ENCODE measurements around the gene COPS6. TPM values are rescaled to one million over a fixed set of nuclear protein-coding genes. Genes with fewer than 3 reads are reported as not detected.

COPS6 gene
- total RNA-seq, 3 donors from 2014 or later = 105 to 120 (median 112) TPM

DNA sequence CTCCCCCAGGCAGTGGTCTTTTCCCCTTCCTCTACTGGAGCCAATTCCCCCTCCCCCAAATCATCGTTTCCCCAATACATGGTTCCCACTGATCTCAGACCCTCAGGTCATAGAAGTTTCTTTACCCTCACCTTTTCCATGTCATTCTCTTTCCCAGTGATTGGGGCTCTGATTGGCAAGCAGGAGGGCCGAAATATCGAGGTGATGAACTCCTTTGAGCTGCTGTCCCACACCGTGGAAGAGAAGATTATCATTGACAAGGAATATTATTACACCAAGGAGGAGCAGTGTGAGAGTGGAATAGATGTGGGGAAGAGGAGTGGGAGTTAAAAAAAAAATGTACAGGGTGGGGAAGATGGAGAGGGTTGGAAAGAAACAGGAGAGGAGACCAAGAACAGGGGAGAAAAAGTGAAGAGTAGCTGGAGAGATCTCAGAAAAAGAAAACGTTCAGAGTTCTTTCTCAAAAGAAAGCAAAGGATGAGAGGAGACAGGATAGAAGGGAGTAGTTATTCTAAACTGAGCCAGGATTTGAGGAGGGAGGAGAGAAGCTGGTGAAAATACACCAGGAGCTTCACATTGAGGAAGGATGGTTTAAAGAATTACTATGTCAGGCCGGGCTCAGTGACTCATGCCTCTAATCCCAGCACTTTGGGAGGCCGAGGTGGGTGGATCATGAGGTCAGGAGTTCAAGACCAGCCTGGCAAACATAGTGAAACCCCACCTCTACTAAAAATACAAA is 858 bp downstream of the COPS6 start:
- Mint-ChIP-seq H3K9me3 (no peaks in the 10 kb centered on the region), H3K4me1 (ENCODE audit: low read depth) (peaks cover 20% of the 10 kb centered on the region), H3K4me3 (peak overlapping the region; percentile 85), H3K36me3 (ENCODE audit: insufficient read depth) (peaks cover 28% of the 10 kb centered on the region), H3K27me3 (ENCODE audit: low read depth) (no peaks in the 10 kb centered on the region)
- DNase-seq (no peak), ATAC-seq (no peak)

DNA sequence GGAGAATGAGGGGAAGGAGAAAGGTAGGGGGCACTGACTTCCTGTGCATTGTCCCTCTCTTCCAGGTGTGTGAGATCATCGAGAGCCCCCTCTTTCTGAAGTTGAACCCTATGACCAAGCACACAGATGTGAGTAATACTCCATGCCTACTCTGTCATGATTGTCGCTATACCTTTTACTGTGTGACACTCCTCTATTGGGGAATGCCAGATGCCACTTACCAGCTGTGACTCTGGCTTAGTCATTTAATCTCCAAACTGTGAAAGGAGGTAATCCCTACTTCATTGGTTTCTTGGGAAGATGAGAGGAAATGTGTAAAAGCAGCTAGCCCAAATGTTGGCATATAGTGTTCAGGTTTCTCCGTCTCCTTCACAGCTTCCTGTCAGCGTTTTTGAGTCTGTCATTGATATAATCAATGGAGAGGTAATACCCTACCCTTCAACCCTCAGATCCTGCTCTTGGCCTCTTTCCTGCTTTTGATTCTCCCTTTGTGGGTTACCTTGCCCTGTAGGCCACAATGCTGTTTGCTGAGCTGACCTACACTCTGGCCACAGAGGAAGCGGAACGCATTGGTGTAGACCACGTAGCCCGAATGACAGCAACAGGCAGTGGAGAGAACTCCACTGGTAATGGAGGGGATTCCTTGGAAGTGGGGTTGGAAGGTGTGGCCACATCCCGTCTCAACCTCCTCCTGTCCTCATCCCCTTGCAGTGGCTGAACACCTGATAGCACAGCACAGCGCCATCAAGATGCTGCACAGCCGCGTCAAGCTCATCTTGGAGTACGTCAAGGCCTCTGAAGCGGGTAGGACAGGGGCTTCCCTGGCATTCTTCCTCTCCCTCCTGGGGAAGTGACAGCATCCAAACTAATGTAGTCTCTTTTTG is 2.0 kb downstream of the COPS6 start:
- H3K4me1 Mint-ChIP-seq (ENCODE audit: low read depth) = peaks cover 20% of the 10 kb centered on the region
- peaks cover 35% of the 10 kb centered on the region for H3K36me3 Mint-ChIP-seq (ENCODE audit: insufficient read depth)
- H3K27me3 Mint-ChIP-seq (ENCODE audit: low read depth) = no peaks in the 10 kb centered on the region
- DNase-seq (no peak), ATAC-seq (peak; percentile 20 to 22)
- no peaks in the 10 kb centered on the region for H3K9me3 Mint-ChIP-seq
- peak overlapping the region; percentile 85 for H3K4me3 Mint-ChIP-seq

DNA sequence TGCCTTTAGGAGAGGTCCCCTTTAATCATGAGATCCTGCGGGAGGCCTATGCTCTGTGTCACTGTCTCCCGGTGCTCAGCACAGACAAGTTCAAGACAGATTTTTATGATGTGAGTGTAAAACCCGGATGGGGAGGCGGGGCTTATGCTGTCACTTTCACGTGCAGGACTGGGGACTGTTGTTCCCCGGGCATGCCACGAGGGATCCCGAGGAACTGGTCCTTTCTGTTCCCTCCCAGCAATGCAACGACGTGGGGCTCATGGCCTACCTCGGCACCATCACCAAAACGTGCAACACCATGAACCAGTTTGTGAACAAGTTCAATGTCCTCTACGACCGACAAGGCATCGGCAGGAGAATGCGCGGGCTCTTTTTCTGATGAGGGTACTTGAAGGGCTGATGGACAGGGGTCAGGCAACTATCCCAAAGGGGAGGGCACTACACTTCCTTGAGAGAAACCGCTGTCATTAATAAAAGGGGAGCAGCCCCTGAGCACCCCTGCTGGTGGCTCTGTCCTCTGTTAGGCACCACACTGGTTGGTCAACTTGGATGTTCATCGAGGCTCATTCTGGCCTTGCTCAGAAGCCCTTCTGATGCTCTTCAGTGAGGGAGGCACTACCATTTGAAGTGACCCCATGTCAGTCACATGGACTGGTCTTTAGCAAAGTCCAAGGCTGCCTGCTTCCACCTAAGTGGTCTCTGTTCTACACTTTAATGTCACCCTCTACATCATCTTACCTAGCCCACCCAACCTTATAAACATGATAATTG is 2.8 kb downstream of the COPS6 start:
- ATAC-seq = peak; percentile 5 to 8
- H3K9me3 Mint-ChIP-seq = no peaks in the 10 kb centered on the region
- H3K4me3 Mint-ChIP-seq = peak overlapping the region; percentile 23
- H3K36me3 Mint-ChIP-seq (ENCODE audit: insufficient read depth) = peaks cover 38% of the 10 kb centered on the region
- no peak for DNase-seq
- H3K4me1 Mint-ChIP-seq (ENCODE audit: low read depth) = peaks cover 20% of the 10 kb centered on the region
- no peaks in the 10 kb centered on the region for H3K27me3 Mint-ChIP-seq (ENCODE audit: low read depth)

DNA sequence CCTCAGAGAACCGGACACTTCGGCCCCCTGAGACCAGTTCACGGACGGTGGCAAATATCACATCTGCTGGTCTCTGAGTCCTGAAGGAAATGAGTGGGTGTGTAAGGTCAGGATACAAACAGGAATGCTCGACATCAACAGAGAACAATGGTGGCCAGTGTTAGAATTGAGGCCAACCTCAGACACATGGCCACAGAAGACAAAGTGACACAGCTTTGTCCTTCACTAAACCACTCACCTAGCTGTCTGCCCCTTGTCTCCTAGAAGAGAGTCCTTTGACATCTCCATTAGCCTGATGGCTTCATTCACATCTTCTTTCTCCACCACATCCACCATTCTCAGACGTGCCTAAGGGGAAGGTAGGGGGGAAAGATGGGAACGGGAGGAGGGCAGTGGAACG is 4.3 kb downstream of the COPS6 start:
- Mint-ChIP-seq H3K4me3 (no peak overlapping the region), H3K4me1 (ENCODE audit: low read depth) (peaks cover 25% of the 10 kb centered on the region), H3K9me3 (no peaks in the 10 kb centered on the region), H3K27me3 (ENCODE audit: low read depth) (no peaks in the 10 kb centered on the region), H3K36me3 (ENCODE audit: insufficient read depth) (peaks cover 48% of the 10 kb centered on the region)
- ATAC-seq (no peak), DNase-seq (no peak)

DNA sequence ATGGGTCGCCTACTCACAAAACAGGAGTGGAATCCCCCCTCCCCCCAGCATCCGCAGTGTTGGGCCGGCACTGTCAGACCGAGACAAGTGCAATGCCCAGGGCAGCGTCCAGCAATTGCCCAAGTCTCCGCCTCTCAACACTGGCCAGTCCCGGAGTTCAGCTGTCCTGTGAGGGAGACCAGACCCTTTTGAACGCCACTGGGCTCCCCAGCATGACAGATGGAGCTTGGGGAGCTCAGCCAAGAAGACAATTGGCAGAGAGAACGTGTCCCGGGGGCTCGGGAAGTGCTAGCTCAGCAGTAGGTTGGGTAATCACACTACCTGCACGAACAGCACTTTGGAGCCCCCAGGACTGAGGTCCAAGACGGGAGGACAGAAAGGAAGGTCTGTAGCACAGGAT is 4.7 kb downstream of the COPS6 start:
- ATAC-seq (no peak), DNase-seq (no peak)
- peaks cover 52% of the 10 kb centered on the region for H3K36me3 Mint-ChIP-seq (ENCODE audit: insufficient read depth)
- H3K27me3 Mint-ChIP-seq (ENCODE audit: low read depth) = no peaks in the 10 kb centered on the region
- H3K4me3 Mint-ChIP-seq = peak overlapping the region; percentile 54
- no peaks in the 10 kb centered on the region for H3K9me3 Mint-ChIP-seq
- H3K4me1 Mint-ChIP-seq (ENCODE audit: low read depth) = peaks cover 25% of the 10 kb centered on the region

DNA sequence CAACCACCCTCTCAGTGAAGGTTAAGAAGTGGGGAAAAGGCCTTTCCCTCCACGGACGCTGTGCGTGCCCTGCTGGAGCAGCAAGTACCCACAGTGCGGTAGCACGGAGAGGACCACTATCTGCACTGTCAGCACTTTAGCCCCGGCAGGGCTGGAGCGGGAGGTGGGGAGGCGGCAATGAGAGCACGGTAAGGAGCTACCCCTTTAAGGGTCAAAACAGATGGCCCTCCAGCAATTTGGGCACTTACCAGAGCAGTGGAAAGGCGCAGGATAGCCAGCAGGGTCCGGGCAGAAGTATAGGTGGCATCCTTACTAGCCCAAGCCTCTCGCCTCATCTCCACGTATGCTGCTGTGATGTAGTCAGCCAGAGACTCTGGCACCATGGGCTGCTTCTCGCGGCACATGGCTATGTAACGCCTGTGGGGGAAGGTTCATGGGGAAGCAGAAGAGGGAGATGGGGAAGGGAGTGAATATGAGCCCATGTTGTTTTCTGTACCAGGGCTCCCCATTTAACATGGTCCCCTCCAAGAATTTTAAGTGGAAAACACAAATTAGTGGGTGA is 5.2 kb downstream of the COPS6 start:
- ATAC-seq (no peak), DNase-seq (no peak)
- Mint-ChIP-seq H3K27me3 (ENCODE audit: low read depth) (no peaks in the 10 kb centered on the region), H3K4me1 (ENCODE audit: low read depth) (peaks cover 30% of the 10 kb centered on the region), H3K4me3 (no peak overlapping the region), H3K36me3 (ENCODE audit: insufficient read depth) (peaks cover 57% of the 10 kb centered on the region), H3K9me3 (no peaks in the 10 kb centered on the region)

DNA sequence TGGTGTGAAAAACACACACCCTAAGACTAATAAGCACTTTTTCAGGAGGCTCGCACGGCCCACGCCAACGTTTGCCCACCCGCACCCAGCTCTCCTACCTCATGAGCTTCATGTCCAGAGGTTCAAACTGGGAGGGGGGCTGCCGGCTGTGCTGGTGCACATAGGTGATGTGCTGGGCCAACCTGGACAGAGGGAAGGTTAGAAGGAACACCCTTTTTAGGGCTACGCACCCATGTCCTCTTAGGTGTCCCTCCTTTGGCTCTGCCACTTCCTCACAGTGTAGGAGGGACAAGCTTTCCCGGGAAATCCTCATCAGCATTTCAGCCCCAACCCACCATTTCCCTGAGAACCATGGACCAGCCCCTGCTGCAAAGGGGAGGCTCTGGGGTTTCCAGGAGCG is 6.5 kb downstream of the COPS6 start:
- Mint-ChIP-seq H3K4me1 (ENCODE audit: low read depth) (peaks cover 33% of the 10 kb centered on the region), H3K4me3 (no peak overlapping the region), H3K9me3 (no peaks in the 10 kb centered on the region), H3K27me3 (ENCODE audit: low read depth) (no peaks in the 10 kb centered on the region), H3K36me3 (ENCODE audit: insufficient read depth) (peaks cover 67% of the 10 kb centered on the region)
- DNase-seq = no peak
- no peak for ATAC-seq

DNA sequence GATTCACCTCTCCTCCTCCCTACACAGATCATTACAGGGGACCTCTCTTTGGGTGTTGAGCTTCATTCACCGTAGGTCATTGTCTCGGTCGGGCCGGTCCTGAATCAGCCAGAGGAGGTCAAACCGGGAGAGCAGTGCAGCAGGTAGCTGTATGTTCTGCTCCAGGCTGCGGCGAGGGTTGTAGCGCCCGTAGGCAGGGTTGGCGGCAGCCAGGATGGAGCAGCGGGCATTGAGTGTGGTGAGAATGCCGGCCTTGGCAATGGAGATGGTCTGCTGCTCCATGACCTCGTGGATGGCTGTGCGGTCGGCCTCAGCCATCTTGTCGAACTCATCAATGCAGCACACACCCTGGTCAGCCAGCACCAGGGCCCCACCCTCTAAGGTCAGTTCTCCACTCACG is 6.9 kb downstream of the COPS6 start:
- ATAC-seq (no peak), DNase-seq (no peak)
- Mint-ChIP-seq H3K4me3 (no peak overlapping the region), H3K4me1 (ENCODE audit: low read depth) (peaks cover 30% of the 10 kb centered on the region), H3K27me3 (ENCODE audit: low read depth) (no peaks in the 10 kb centered on the region), H3K9me3 (no peaks in the 10 kb centered on the region), H3K36me3 (ENCODE audit: insufficient read depth) (peaks cover 64% of the 10 kb centered on the region)

DNA sequence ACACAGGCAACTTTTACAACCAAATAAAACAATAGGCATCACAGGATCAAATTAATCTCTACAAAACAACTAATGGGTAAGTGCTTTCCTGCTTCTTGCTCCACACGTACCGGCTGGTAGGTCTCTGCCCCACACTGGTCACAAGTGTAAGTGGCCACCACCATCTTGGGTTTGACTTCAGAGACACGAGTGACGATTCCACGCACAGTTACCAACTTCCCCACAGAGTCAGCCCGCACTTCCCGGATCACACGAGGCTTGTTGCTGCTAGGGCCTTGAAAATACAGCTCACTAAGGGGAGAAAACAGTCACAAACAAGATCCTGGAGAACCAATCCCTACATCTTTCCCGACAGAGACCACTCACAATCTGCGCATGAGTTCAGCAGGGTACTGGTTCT is 10.1 kb downstream of the COPS6 start:
- Mint-ChIP-seq H3K4me1 (ENCODE audit: low read depth) (peaks cover 34% of the 10 kb centered on the region), H3K36me3 (ENCODE audit: insufficient read depth) (peaks cover 47% of the 10 kb centered on the region), H3K9me3 (no peaks in the 10 kb centered on the region), H3K27me3 (ENCODE audit: low read depth) (no peaks in the 10 kb centered on the region), H3K4me3 (peak overlapping the region; percentile 67)
- no peak for DNase-seq
- ATAC-seq = no peak

DNA sequence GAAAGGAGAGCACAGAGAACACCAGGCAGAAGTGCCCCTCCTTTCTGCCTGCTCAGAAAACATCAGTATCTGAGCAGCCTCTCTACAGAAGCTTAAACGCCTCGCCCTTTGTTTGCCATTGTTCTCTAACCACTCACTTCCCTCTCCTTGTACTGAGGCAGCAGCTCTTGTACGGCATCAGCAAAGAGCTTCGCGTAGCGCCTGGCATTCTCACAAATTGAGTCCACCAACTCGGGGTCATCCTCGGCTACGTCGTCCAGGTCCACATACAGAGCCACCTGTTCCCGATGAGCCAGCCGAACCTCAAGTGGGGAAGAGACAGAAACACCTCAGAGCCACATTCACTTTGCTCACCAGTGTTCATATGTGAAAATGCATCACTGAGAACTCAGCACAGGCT is 10.7 kb downstream of the COPS6 start:
- DNase-seq = no peak
- Mint-ChIP-seq H3K36me3 (ENCODE audit: insufficient read depth) (peaks cover 43% of the 10 kb centered on the region), H3K27me3 (ENCODE audit: low read depth) (no peaks in the 10 kb centered on the region), H3K9me3 (no peaks in the 10 kb centered on the region), H3K4me1 (ENCODE audit: low read depth) (peaks cover 34% of the 10 kb centered on the region), H3K4me3 (peak overlapping the region; percentile 94)
- ATAC-seq = no peak

DNA sequence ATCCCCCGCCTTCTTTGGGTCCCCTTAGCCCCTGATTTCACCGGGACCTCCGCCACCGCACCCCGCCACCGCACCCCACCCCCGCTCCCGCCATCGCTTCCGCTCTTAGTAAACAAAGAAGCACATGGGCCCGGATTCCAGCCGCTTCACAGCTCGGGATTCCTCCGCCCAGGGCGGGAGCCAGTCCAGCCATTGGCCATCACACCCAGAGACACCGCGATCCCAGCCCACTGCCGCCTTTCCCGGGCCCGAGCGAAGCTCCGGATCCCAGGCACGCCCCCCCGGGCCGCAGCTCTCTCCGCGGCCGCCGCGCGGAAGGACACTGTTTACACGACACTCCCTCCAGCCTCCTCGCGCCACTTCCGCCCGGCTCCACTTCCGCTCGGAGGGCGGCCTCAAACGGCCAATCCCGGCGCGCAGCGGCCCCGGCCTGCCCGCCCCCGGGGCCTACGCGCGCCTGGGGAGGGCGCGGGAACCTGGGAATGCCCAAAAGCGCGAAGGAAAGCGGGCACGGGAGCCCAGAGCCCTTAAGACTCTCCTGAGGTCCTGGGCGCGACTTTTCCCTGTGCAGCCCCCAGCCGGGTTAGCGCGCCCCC is 11.7 kb downstream of the COPS6 start:
- ATAC-seq = peak; percentile 77 to 83
- peaks cover 44% of the 10 kb centered on the region for H3K36me3 Mint-ChIP-seq (ENCODE audit: insufficient read depth)
- peak overlapping the region; percentile 94 for H3K4me3 Mint-ChIP-seq
- DNase-seq = peak; percentile 79
- H3K4me1 Mint-ChIP-seq (ENCODE audit: low read depth) = peaks cover 34% of the 10 kb centered on the region
- no peaks in the 10 kb centered on the region for H3K27me3 Mint-ChIP-seq (ENCODE audit: low read depth)
- no peaks in the 10 kb centered on the region for H3K9me3 Mint-ChIP-seq

DNA sequence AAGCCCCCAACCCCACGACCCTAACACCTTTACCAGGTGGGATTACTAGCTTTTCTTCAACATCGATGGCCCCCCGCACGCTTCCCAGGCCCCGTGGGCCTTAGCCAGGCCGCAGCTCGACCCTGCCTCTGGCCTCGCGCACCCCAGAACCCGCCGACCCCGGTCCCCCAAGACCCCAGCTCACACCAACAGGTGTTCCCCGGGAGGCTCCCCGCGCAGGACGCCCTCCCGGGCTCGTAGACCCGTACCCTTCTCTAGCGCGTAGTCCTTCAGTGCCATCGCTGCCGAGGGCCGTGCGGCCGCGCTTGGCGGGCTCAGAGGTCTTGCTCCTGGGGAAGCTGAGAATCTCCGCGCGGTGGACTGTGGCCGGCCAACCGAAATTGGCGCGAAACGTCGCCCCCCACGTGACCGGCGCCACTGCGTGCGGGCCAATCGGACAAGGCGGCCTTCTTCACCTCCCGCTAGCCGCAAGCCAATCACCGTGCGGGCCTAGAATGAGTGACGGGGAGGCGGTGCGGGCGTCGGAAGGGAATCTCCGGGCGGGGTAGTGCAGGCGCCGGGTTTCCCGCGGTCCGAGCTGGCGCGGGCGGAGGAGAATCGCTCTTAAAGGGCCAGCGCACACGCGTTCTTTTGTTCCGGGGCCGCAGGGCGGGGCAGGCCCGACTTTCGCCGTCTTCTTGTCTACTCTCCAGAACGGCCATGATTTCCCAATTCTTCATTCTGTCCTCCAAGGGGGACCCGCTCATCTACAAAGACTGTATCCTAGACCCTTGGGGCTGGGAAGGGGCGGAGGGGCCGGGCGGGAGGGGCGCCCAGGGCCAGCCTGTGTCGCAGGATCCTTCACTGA is 12.5 kb downstream of the COPS6 start, which contains the start of the genes AP4M1 and MCM7:
Gene AP4M1 (plus strand): TSS at position 628 of the 847 bp plus-strand sequence. CDS start 72 bp downstream, at position 700.
Gene MCM7 (minus strand): TSS at position 382 of the 847 bp plus-strand sequence. CDS start 103 bp downstream, at position 279.
- DNase-seq (peak; percentile 92), ATAC-seq (peak; percentile 87 to 89)
- Mint-ChIP-seq H3K4me3 (peak within 1 kb of the TSS; percentile 94), H3K27me3 (ENCODE audit: low read depth) (no peaks in the 10 kb centered on the region), H3K4me1 (ENCODE audit: low read depth) (peaks cover 34% of the 10 kb centered on the region), H3K36me3 (ENCODE audit: insufficient read depth) (peaks cover 39% of the 10 kb centered on the region), H3K9me3 (no peaks in the 10 kb centered on the region)

All from activated T-cell treated with anti-CD3 and anti-CD28 coated beads, Interleukin-2, amount 50 U/mL, for 4 hours (primary cell).